Neural cell (in vitro differentiated cells): ENCODE results near the gene CEP85. TPM values are rescaled to one million over a fixed set of nuclear protein-coding genes. Genes with fewer than 3 reads are reported as not detected.

Source experiments
- H2AFZ ChIP-seq: fragments of 200-600, 300-800 bp; sonication (generic), shearing (Covaris generic); 2 replicates; pipeline ENCODE4 v1.6.0; 2014; ENCODE audit warnings: low read depth, mild to moderate bottlenecking, antibody characterized with exemption, low read length, moderate library complexity
- H3F3A ChIP-seq: fragments of 200-600 bp; shearing (Covaris generic); 2 replicates; pipeline ENCODE4 v1.6.1; 2016; ENCODE audit warnings: mild to moderate bottlenecking, moderate library complexity, mixed read lengths, antibody characterized with exemption, low read length; ENCODE audit not compliant: insufficient read depth, poor library complexity, severe bottlenecking
- H3K27ac ChIP-seq: fragments of 200-600, 300-800 bp; sonication (generic), shearing (Covaris generic); 2 replicates; pipeline ENCODE4 v1.5.1; 2014; ENCODE audit warnings: mild to moderate bottlenecking, low read length, moderate library complexity
- H3K27me3 ChIP-seq: fragments of 300-800, 200-600 bp; sonication (generic), shearing (Covaris generic); 2 replicates; pipeline ENCODE4 v1.6.0; 2014; ENCODE audit warnings: mild to moderate bottlenecking, low read depth, low read length, moderate library complexity; ENCODE audit not compliant: insufficient read depth
- H3K36me3 ChIP-seq: fragments of 300-800, 200-600 bp; sonication (generic), shearing (Covaris generic); 2 replicates; pipeline ENCODE4 v1.5.1; 2014; ENCODE audit warnings: mild to moderate bottlenecking, antibody characterized with exemption, low read length, moderate library complexity; ENCODE audit not compliant: insufficient read depth
- H3K4me2 ChIP-seq: fragments of 300-800, 200-600 bp; sonication (generic), shearing (Covaris generic); 2 replicates; pipeline ENCODE4 v1.6.0; 2014; ENCODE audit warnings: mild to moderate bottlenecking, low read length
- H3K4me3 ChIP-seq: fragments of 300-800, 200-600 bp; sonication (generic), shearing (Covaris generic); 2 replicates; pipeline ENCODE4 v1.5.1; 2014; ENCODE audit warnings: mild to moderate bottlenecking, low read length, moderate library complexity
- H3K79me2 ChIP-seq: fragments of 200-600 bp; shearing (Covaris generic); replicated peaks from 2 replicates; pipeline ENCODE4 v1.6.0; 2014; ENCODE audit warnings: mild to moderate bottlenecking, low read length, moderate library complexity; ENCODE audit not compliant: insufficient read depth
- H3K9ac ChIP-seq: fragments of 300-800, 200-600 bp; sonication (generic), shearing (Covaris generic); 2 replicates; pipeline ENCODE4 v1.6.1; 2016; ENCODE audit warnings: mild to moderate bottlenecking, low read length, mixed read lengths
- H3K9me2 ChIP-seq: fragments of 200-600 bp; shearing (Covaris generic); 2 replicates; pipeline ENCODE4 v1.6.1; 2016; ENCODE audit warnings: mild to moderate bottlenecking, low read length, mixed read lengths; ENCODE audit not compliant: insufficient read depth
- H3K9me3 ChIP-seq: fragments of 200-600, 300-800 bp; sonication (generic), shearing (Covaris generic); 2 replicates; pipeline ENCODE4 v1.6.1; 2016; ENCODE audit warnings: mild to moderate bottlenecking, mixed run types, low read length, moderate library complexity, mixed read lengths
- H4K20me1 ChIP-seq: fragments of 200-600 bp; shearing (Covaris generic); 2 replicates; pipeline ENCODE4 v1.6.1; 2016; ENCODE audit warnings: mild to moderate bottlenecking, mixed run types; ENCODE audit not compliant: insufficient read depth
- EP300 ChIP-seq: fragments of 450-650 bp; conservative IDR thresholded peaks from 2 replicates; pipeline ENCODE4 v1.6.1; 2014; ENCODE audit warnings: antibody characterized with exemption, mild to moderate bottlenecking, moderate library complexity; ENCODE audit not compliant: poor library complexity, severe bottlenecking
- EZH2 ChIP-seq: fragments of 200-600, 300-800 bp; shearing (Covaris generic), sonication (generic); IDR thresholded peaks from 2 replicates; pipeline ENCODE4 v1.6.1; 2014; ENCODE audit warnings: antibody characterized with exemption, low read length, borderline replicate concordance, mild to moderate bottlenecking; ENCODE audit not compliant: insufficient read depth, poor library complexity, severe bottlenecking
- MXI1 ChIP-seq: fragments of 450-650 bp; conservative IDR thresholded peaks from 2 replicates; pipeline ENCODE4 v1.6.1; 2014; ENCODE audit warnings: antibody characterized with exemption, mild to moderate bottlenecking; ENCODE audit not compliant: poor library complexity, severe bottlenecking
- POLR2AphosphoS5 ChIP-seq: IDR thresholded peaks from 2 replicates; pipeline ENCODE4 v1.6.1; 2012
- RAD21 ChIP-seq: fragments of 450-650 bp; conservative IDR thresholded peaks from 2 replicates; pipeline ENCODE4 v1.6.1; 2014; ENCODE audit warnings: antibody characterized with exemption, mild to moderate bottlenecking, moderate library complexity
- SMC3 ChIP-seq: fragments of 450-650 bp; conservative IDR thresholded peaks from 2 replicates; pipeline ENCODE4 v1.6.1; 2014; ENCODE audit warnings: antibody characterized with exemption, mild to moderate bottlenecking, moderate library complexity; ENCODE audit not compliant: poor library complexity
- TAF1 ChIP-seq: IDR thresholded peaks from 2 replicates; pipeline ENCODE4 v1.6.1; 2012; ENCODE audit warnings: low read depth
- polyA plus RNA-seq: library from polyadenylated mRNA; depleted of rRNA; stranded (reverse); fragments of >200 nt; gene quantifications from 2 replicates; pipeline ENCODE4 v1.2.3, GENCODE V29; 2014
- TF ChIP-seq, protein P1 (sequence below): fragments of 450-650 bp; IDR thresholded peaks from 2 replicates; pipeline ENCODE4 v1.5.1; 2014; ENCODE audit warnings: antibody characterized with exemption, mild to moderate bottlenecking, moderate library complexity; ENCODE audit not compliant: poor library complexity, severe bottlenecking
- TF ChIP-seq, protein P2 (sequence below): IDR thresholded peaks from 2 replicates; pipeline ENCODE4 v1.6.1; 2012; ENCODE audit warnings: borderline replicate concordance

Gene CEP85
- polyA plus RNA-seq, 1 donor from 2014 or later: 20.5 TPM

DNA sequence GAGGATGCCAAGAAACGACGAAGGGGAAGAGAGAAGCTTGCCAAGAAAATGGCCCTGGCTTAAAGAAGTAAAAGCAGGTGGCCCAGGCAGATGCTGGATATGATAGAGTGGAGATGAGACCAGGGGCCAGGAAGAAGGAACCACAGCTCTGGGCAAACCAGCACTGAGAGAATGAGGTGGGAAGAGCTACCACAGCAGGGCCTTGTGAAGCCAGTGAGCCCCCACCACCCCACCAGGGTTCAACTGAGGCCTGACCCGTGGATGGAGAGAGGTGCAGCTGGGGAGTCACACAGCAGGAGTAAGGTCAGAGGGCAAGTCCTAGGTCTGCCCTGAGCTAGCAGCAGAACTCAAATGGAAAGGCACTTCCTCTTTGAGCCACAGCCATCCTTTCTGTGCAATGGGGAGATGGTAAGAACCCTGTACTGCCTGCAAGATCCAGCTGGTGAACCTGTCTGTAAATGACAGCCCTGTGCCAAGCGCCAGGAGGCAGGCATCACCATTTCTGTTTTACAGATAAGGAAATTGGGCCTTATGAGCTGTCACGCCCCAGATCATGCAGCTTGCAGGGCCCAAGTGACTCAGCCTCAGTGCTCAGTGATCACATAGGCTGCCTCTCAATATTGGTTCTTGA lies 54.4 kb downstream of the CEP85 start:
- Histone ChIP-seq H3K4me2 (no peak overlapping the region), H2AFZ (no peak overlapping the region), H3K27ac (no peak overlapping the region), H4K20me1 (no peaks in the 10 kb centered on the region), H3F3A (no peaks in the 10 kb centered on the region), H3K9me2 (no peaks in the 10 kb centered on the region), H3K9ac (no peak overlapping the region), H3K27me3 (no peaks in the 10 kb centered on the region), H3K79me2 (no peaks in the 10 kb centered on the region), H3K9me3 (no peaks in the 10 kb centered on the region), H3K4me3 (no peak overlapping the region), H3K36me3 (no peaks in the 10 kb centered on the region)
- TF ChIP-seq EP300 (no peak), MXI1 (no peak), SMC3 (no peak), POLR2AphosphoS5 (no peak), EZH2 (no peak), RAD21 (no peak), TAF1 (no peak)
- TF ChIP-seq, protein P1, sequence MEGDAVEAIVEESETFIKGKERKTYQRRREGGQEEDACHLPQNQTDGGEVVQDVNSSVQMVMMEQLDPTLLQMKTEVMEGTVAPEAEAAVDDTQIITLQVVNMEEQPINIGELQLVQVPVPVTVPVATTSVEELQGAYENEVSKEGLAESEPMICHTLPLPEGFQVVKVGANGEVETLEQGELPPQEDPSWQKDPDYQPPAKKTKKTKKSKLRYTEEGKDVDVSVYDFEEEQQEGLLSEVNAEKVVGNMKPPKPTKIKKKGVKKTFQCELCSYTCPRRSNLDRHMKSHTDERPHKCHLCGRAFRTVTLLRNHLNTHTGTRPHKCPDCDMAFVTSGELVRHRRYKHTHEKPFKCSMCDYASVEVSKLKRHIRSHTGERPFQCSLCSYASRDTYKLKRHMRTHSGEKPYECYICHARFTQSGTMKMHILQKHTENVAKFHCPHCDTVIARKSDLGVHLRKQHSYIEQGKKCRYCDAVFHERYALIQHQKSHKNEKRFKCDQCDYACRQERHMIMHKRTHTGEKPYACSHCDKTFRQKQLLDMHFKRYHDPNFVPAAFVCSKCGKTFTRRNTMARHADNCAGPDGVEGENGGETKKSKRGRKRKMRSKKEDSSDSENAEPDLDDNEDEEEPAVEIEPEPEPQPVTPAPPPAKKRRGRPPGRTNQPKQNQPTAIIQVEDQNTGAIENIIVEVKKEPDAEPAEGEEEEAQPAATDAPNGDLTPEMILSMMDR: no peak
- TF ChIP-seq, protein P2, sequence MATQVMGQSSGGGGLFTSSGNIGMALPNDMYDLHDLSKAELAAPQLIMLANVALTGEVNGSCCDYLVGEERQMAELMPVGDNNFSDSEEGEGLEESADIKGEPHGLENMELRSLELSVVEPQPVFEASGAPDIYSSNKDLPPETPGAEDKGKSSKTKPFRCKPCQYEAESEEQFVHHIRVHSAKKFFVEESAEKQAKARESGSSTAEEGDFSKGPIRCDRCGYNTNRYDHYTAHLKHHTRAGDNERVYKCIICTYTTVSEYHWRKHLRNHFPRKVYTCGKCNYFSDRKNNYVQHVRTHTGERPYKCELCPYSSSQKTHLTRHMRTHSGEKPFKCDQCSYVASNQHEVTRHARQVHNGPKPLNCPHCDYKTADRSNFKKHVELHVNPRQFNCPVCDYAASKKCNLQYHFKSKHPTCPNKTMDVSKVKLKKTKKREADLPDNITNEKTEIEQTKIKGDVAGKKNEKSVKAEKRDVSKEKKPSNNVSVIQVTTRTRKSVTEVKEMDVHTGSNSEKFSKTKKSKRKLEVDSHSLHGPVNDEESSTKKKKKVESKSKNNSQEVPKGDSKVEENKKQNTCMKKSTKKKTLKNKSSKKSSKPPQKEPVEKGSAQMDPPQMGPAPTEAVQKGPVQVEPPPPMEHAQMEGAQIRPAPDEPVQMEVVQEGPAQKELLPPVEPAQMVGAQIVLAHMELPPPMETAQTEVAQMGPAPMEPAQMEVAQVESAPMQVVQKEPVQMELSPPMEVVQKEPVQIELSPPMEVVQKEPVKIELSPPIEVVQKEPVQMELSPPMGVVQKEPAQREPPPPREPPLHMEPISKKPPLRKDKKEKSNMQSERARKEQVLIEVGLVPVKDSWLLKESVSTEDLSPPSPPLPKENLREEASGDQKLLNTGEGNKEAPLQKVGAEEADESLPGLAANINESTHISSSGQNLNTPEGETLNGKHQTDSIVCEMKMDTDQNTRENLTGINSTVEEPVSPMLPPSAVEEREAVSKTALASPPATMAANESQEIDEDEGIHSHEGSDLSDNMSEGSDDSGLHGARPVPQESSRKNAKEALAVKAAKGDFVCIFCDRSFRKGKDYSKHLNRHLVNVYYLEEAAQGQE: no peak

DNA sequence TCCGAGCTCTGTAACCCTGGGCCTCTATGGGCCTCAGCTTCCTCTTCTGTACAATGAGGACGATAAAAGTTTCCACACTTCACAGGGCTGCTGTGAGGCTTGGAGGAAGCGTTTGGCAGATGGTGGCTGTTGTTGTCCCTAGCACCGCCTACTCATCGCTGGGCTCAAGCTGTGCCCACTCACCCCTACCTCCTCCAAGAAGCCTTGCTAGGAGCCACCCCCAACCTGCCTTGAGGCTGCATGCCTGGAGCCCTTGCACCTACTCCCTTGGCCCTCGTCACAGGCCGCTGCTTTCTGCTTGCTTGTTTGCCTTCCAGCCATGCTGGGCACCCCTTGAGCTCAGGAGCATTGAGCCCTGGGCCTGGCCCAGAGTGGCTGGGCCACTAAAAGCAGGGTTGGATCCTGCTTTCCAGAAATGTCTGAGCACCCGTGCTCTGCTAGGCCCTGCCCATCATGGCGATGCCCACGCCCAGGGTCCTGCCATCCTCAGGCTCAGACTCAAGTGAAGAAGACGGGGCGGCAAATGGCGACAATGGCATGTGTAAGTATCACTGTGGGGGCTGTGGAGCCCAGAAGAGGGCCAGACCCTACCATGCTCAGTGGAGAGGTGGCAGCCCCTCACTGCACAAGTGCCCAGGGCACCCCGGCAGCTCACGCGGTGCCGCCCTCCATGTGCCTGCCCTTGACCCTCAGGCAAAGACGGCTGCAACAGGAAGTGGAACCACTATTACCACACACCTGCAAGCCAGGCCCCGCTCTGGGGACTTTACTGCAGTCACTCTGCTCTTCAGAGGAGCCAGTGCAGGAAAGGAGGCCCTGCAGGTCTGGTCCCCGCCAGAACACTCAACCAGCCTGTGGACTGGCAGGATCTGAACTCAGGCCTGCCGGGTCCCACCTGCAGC lies 55.4 kb downstream of the CEP85 start:
- Histone ChIP-seq H3K27ac (no peak overlapping the region), H3K4me3 (no peak overlapping the region), H2AFZ (no peak overlapping the region), H3K4me2 (no peak overlapping the region), H3K79me2 (no peaks in the 10 kb centered on the region), H3K9me2 (no peaks in the 10 kb centered on the region), H4K20me1 (no peaks in the 10 kb centered on the region), H3K36me3 (no peaks in the 10 kb centered on the region), H3K9me3 (no peaks in the 10 kb centered on the region), H3F3A (no peaks in the 10 kb centered on the region), H3K9ac (no peak overlapping the region), H3K27me3 (no peaks in the 10 kb centered on the region)
- TF ChIP-seq, protein P1: no peak
